T-helper 22 cell (primary cell): Measurements from ENCODE around the gene SORL1.
"Not testable (repeated sequence)": the region's sequence is repeated elsewhere in the genome, so short reads cannot be mapped to it uniquely, and the experiment has no call there.

Experiments
- DNase-seq: peaks from one replicate; pipeline ENCODE4 v3.0.0-alpha.2; 2020; ENCODE audit warnings: low read depth

SORL1 gene

DNA sequence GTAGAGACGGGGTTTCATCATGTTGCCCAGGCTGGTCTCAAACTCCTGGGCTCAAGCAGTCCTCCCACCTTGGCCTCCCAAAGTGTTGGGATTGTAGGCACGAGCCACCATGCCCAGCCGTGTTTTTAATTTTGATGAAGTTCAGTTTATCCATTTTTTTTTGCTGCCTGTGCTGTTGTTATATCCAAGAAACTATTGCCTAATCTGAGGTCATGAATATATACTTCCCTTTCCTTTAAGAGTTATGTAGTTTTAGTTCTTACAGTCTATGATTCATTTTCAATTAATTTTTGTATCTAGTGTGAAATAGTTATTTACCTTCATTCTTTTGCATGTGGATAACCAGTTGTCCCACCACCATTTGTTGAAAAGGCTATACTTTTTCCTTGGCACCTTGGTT is 50.9 kb downstream of the SORL1 start:
- DNase-seq: no peak

GRCh38 chr11:121506237-121506636 is 54.1 kb downstream of the SORL1 start:
- DNase-seq: not testable (repeated sequence)

- DNase-seq: no peak
Measured at GRCh38 chr11:121508449-121508848, 56.3 kb downstream of the SORL1 start.

GRCh38 chr11:121510438-121510837 is 58.3 kb downstream of the SORL1 start:
- no peak for DNase-seq

- DNase-seq: no peak
Measured at GRCh38 chr11:121512468-121513465, 60.7 kb downstream of the SORL1 start.

DNA sequence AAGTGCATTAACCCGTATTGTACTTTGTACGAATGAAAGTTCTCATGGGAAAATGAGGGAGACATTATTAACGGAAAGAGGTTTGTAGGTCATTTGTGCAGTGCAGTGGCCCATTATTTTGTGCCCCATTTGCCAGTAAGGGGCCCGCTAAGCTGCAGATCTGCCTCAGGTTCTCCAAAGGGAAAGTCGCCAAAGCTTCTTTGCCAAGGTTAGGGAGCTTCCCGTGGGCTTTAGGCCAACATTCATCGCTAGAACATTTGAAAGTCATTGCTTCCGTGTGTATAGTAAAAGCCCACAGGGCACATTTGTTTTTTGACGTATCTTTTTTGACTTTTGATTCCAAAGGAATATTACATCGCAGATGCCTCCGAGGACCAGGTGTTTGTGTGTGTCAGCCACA is 61.7 kb downstream of the SORL1 start:
- no peak for DNase-seq

- DNase-seq: no peak
Measured at GRCh38 chr11:121514432-121515334, 62.6 kb downstream of the SORL1 start.

DNA sequence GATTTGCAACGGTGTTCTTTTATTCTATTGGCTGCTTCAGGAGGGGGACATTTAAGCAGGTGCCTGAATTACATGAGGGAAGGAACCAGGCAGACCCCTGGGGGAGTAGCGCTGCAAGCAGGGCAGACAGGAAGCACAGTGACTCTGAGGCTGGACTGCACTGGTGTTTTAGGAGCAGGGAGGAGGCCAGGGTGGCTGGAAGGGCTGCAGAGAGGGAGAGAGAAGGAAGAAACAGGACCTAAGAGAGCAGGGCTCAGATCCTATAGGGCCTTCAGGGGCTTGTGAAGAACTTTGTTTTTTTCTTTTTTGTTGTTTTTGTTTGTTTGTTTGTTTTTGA is 63.2 kb downstream of the SORL1 start:
- no peak for DNase-seq

DNA sequence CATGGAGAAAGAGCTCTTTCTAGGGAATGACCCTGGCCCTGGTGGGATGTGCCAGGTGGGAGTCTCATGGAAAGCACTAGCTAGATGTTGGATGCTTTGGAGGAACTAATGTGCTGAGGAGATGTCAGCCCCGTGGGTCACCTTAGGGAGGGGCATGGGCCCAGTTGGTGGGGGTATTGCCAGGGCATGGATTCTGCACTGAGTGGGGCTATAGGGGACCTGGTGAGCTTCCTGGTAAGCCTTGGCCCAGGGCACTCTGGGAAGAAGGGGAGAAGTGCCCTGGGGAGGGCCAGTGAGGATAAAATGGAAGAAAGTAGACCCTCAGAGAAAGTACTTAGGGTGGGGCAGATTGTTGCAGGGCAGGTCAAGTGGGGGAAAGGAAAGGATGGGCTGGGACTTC is 65.9 kb downstream of the SORL1 start:
- no peak for DNase-seq

GRCh38 chr11:121520243-121521144 is 68.4 kb downstream of the SORL1 start:
- no peak for DNase-seq

DNA sequence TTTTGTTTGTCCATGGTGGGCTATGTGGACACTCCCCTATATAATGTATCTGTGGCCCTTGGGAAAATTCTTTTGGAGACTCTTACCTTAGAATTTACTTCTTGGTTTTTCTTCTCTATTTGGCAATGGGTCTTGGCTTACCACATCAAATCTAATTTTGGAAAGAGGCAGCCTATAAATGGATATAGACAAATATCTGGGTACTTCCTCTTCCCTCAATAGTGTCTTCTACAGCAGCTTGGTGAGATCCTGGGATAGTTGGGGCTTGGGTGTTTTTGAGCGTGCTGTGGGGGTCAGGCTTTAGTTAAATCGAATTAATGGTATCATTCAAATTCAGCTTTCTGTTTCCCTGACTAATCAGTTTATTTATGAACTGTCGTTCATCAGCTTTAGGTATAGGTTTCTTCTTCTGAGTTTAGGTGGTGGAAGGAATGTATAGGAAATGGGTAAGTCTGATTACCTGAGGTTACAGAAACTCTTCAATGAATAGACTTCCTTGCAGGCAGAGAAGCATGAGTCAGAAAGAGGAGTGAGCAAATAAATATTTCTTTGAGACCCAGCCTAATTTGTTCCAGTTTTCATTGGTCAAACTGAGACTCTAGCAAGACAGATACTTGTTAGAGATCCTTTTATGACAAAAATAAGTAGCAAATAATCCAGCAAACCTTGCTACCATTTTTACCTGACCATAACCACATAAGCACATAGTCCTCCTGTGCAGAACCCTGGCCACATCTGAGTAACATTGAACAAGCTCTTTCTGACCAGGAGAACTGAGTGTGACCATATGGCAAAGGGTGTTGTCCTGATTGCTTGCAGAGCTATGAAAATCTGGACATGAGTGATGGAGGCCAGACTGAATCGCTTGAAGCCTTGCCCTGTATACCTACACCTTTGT is 69.3 kb downstream of the SORL1 start:
- no peak for DNase-seq

DNA sequence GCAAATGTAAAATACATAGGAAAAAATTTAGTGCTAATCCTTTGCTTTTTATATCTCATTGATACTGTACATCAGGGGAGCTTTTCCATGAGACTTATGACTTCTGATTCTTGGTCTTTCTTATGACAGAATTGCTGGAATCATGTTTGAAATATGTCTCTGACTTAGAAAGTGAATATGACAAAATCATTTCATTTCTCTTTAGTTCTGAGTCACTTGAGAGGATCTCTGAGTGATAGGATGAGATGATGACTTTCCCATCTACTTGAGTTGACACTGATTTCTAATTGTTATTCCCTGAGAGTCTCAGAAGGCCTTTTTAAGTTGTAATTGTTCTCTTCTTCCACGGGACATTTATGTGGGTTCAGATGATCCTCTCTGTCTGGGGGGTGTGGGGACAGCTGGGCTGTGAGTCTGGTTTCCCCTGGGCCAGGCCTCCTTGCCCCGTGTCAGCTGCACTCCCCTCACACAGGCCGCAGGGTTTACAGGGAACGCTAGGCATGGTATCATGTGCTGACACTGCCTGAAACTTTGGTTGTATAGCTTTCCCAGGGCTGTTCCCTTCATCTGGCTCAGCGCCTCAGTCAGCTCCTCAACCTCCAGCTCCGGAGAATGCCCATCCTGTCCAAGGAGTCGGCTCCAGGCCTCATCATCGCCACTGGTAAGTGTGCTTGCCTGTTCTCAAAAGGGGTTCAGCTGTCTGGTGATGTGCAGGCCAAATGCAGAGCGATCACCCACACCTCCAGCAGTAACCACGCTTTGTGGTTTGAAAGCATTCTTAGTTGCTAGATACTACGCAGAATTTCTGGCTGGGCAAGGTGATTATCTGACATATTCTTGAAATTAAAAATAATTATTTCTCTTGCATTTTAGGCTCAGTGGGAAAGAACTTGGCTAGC is 70.2 kb downstream of the SORL1 start:
- no peak for DNase-seq

DNA sequence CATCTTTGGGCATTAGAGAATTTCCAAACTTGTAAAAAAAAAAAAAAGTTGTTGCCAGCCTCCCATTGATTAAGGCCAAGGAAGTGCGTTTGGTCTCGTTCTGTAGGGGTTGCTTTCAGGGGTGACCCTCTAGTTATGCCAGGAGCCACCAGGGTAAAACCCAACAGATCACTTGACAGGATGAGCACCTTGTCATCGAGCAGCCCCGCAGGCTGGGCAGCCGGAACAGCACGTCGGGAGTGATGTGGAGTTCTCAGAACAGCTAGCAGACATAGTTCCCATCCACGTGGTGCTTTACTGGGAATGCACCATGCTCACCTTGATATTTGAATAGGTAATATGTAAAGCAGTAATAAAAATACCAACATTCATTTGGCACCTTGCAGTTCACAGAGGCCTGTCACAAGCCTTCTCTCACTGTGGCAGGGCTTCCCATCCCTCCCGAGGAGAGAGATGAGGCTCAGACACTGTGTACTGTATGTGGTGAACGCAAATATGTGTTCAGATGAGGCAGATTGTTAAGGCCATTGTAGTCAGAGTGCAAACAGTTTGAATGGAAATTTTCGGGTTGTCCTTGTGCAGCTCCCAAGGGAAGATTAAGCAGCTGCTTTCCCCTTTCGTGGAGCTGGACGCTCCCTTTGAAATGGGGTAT is 71.6 kb downstream of the SORL1 start:
- no peak for DNase-seq

- DNase-seq: no peak
Measured at GRCh38 chr11:121524233-121524631, 72.1 kb downstream of the SORL1 start.

DNA sequence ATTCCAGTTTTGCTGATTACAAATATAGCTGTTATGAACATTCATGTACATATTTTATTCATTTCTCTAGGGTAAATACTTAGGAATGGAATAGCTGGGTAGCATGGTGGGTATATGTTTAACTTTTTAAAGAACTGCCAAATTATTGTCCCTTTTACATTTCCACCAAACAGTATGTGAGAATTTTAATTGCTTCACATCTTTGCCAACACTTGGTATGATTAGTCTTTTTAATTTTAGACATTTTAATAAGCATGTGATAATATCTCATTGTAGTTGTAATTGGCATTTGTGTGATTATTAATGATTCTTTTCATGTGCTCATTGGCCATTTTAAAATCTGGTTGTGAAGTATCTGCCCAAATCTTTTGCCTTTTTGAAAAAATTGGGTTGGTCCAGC is 73.3 kb downstream of the SORL1 start:
- DNase-seq: no peak

DNA sequence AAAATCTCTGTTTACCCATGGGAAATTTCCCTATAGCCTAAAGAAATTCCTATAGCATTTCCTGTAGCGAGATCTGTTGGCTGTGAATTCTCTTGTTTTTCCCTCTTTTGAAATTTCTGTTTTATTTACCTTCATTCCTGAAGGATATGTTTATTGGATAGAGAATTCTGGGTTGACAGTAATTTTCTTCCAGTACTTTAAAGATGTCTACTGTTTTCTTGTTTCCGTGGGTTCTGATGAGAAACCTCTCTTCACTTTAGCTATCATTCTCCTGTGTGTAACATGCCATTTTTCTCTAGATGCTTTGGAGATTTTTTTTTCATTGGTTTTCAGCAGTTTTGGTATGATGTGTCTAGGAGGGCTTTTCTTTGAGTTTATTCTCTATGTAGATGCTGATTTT is 78.1 kb downstream of the SORL1 start:
- no peak for DNase-seq

GRCh38 chr11:121533601-121534000 is 81.5 kb downstream of the SORL1 start:
- no peak for DNase-seq

DNA sequence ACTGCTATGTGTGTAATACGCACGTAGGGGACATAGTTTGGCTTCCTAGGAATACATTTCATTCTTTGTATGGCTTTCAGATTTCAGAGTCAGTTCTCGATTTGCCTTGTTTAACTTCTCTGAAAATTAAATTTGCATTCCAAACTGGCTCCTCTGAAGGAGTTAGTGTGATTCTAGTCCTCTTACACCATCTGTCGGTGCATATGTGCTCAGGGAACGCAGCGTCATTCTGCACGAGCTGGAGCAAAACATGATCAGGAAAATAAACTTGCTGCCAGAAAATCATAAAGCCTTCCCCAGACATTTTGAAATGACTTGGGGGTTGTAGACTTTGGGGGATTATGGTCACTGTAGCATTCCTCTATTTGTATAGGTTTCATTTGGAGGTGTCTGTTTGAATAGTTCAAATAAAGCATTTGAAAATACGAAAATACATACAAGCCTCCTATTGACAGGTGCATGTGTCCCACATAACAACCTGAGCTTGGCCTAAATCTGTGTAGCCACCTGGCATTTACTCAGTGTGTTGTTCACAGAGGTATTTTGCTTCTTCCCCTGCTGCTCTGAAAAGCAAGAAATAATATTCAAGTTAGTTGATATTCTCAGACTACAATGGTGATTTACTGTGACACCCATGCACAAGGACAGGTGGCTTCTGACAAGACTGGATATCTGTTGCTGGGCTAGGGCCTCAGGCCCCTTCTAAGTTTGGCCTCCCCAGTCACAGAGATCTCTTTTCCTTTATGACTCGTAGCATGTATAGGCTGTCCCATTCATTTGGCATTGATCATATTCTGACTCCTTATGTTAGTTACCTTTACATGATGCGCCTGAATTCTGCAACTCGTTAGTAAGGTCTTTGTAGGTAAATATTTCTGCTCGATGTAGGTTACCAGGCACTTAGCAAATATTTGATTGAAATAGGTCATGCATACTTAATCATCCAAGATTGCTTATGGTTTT is 82.3 kb downstream of the SORL1 start:
- DNase-seq: no peak
